Inflammatory macrophage treated with lipopolysaccharide for 1 hour (primary cell): ENCODE results near the gene MARK3.
"Not testable (repeated sequence)": the region's sequence is repeated elsewhere in the genome, so short reads cannot be mapped to it uniquely, and the experiment has no call there.

Source experiments
- DNase-seq, 2 donors: peaks; one replicate each; pipeline ENCODE4 v3.0.0-alpha.2; 2020 to 2022

MARK3 gene

DNA sequence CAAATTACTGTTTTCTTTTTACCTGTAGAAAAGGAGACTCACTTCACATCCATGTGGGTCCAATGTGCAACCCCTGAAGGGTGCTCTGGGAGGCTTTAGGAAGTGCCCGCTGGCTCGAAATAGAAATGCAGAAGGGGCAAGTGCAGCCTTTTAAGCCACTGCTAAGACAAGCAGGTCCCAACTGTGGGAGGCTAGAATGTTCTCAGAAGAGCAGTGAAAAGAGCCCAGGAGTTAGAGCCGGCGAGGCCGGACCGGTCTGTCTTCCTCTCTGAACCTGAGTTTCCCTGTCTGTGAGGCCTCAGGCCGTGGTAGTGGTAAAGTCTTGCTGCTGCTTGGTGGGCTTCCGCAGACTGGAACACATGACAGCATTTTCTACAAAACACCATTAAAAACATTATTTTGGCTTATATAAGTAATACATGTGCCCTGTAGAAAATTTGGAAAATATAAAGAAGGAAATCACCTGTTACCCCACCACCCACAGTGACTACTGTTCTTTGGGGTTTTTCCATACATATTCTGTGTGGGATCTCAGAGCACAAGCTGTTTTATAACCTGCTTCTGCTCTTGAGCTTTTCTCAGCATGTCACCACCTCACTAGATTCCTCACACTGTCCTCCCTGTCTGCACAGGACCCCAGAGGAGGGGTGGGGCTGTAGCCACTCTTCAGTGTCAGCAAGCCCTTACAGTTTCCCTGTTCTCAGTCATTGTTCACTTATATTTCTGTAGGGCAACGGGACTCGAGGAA lies 131.4 kb downstream of the MARK3 start:
- peak in 1 of 2 donors; percentile 44 for DNase-seq

DNA sequence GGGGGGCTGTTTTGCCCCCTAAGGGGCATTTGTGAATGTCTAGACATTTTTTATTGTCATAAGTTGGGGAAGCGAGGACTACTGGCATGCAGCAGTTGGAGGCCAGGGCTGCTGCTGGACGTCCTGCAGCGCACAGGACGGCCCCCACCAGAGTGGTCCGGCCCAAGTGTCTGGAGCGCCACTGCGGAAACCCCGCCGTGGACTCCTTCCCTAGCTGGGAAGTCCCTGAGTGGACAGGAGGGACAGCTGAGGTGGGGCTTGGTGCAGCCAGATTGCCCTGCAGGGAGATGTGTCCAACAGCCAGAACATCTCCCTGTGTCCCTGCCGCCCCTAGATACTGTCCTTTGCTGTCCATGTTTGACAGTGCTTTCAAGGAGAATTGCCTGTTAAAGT lies 132.0 kb downstream of the MARK3 start:
- DNase-seq = no peak

DNA sequence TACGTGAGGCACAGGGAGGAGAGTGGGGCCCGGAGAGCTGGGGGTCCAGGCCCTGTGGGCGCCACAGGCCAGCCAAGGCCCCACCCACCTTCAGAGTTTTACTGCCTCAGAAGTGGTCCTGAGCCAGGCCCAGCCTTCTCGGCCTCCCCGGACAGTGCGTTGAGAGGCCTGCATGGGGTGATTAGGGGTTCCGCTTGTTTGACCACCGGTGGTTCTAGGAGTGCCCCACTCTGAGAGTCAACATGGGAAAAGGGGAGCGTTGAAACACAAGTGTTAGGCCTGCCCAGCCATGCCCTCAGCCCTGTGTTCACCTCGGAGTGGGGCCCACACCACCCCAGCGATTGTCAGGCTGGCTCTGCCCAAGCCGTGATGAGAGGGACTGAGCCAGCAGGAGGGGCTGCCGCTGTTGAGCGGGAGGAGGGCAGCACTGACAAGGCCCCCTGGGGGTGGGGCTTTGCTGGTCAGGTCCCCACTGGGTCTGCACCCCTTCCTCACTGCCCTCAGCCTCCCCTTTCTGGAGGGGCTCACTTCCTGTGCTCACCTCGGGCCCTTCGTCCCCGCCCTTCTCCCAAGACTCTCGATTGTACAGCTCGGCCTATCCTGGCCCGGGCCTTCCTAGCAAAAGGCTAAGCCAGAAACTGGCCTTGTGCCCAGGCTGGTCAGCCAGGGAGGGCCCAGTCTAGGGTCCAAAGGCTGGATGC lies 132.7 kb downstream of the MARK3 start:
- DNase-seq = no peak

DNA sequence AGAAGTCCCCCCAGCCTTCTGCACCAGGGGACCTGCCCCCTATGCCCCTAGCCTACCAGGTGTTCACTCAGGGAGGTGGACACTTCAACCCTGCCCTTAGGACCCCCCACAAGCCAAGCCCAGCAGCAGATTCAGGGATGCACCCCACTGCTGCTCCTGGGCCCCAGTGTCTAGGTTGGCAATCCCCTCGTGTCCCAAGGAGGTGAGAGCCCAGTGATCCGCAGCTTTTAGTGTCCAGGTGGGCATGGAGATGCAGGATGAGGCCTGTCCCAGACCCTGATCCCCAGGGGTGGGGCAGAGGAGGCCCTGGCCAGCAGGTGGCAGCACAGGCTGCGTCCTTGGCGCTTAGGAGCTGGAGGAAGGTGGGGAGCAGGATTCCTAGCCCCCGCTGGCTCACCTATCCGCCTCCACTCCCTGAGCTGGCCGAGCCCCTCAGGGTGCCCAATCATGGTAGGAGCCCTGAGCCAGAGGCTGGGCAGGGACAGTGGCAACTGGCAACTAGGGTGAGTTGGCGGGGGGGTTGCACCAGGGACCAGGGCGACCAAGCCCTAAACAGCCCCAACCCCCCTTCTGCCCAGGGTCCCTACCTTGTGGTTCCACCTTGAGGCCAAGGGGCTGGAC lies 133.3 kb downstream of the MARK3 start:
- peak in 1 of 2 donors; percentile 60 for DNase-seq

DNA sequence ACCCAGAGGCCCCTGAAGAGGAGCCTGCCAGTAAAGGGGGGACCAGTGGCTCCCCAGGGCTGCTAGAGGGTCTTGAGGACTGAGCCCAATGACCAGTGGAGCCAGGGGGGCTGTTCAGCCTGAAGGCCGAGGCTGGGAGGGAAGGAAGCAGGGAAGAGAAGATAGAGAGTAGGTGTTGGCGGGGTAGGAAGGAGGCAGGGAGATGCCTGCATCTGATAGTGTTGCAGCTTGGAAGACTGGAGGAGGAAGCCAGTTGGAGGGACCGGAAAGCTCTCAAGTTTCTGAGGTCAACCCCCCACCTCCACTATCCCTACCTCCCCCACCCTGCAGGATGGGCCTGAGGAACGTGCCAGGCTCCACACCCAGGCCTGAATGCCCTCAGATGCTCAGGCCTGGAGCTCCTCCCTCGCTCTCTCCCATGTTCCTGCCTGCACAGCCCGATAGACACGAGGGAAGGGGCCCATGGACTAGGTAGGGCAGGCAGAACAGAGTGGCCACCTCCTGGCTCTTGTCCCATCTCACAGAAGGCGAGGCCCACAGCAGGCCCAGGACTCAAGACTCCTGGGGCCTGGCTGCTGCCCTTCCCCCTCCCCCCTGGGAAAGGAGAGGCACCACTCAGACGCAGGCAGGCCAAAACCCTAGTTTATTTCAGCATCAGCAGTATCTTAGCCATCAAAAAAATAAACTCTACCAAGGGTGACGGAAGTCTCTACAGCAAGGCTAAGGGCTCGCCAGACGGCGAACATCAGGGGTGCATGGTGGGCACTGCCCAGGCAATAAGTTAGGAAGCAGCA lies 134.0 kb downstream of the MARK3 start:
- no peak for DNase-seq

DNA sequence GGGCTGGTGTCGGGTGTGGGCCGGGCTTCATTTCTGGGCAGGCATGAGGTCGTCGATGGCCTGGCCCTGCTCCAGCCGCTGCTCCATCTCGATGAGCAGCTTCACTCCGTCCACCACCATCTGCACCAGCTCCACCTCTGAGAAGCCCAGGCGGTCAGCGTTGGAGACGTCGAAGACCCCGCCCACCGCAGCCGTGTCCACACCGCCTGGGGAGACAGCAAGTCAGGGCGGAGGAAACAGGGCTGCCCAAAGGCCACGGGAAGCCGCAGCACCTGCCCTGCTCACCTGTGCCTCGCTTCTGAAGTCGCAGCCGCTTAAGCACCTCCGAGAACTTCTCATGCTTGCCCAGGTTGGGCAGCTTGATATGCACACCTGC lies 134.6 kb downstream of the MARK3 start:
- DNase-seq = no peak

DNA sequence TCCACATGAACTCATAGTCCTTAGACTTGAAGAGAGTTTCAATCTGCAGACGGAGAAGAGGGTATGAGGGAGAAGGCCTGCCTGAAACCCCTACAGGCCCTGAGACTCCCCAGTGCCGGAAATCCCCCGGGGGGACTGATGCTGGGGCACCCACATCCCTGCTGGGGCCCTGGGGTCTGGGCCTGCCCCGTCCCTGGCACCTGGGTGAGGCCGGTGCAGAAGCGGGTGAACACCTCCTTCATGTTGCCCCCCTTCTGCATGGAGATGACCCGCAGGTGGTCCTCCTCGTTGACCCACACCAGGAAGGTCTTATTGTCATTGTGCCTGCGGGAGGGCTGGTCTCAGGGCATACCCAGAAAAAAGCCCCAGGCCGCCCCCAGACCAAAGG lies 135.0 kb downstream of the MARK3 start:
- no peak for DNase-seq

DNA sequence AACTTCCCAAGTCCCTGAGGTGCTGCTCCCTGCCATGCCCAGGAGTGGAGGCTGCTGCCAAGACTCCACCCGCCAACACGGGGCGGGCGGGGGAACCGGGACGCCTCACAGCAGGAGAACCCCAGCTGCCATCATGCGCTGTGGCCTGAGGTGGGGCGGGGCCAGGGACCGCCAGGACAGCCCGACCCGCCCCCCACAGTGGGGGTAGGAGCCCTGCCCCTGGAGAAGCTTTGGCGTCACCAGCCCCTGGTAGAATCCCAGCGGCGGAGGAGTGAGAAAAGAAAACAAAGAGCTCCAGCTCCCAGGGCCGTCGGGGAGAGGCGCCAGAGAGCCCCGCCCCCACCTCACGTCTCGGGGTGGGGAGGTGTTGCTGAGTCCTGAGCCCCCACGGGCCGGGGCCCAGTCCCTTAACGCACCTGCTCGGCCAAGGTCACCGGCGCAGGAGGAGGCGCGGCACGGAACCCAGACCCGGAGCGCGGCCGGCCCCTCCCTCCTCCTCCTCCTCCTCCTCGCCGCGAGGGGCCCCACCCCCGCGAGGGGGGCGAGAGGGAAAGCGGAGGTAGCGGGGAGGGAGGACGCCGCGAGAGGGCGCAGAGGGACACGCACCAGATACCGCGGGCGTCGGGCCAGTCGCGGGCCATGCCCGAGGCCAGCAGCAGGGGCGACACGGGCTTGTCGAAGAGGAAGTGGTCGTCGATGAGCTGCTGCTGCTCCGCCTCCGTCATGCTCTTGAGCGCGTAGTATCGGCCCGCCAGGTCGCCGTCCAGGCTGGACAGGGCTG lies 135.6 kb downstream of the MARK3 start:
- DNase-seq = peak; percentile 64 to 93

DNA sequence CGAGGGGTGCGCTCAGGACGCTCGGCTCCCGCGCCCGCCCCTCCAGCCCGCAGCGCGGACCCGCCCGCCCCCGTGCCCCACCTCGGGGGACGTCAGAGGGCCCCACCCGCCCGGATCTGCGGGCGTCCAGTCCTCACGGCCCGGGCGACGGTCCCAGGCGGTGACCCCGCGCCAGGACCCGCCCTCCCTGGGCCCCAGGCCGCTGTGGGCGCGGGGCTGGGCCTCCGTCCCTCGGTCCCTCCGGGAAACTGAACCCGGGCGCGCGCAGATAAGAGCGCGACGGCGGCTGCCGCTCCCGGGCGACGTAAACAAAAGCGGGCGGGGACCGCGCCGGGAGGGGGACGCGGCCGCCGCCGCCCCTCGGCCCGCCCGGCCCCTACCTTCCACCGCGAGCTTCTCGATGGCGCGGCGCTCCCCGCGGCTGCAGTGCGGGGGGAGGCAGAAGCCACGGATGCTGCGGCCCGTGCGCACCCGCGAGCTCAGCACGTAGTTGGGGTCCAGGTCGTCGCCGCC lies 136.3 kb downstream of the MARK3 start:
- DNase-seq = no peak

DNA sequence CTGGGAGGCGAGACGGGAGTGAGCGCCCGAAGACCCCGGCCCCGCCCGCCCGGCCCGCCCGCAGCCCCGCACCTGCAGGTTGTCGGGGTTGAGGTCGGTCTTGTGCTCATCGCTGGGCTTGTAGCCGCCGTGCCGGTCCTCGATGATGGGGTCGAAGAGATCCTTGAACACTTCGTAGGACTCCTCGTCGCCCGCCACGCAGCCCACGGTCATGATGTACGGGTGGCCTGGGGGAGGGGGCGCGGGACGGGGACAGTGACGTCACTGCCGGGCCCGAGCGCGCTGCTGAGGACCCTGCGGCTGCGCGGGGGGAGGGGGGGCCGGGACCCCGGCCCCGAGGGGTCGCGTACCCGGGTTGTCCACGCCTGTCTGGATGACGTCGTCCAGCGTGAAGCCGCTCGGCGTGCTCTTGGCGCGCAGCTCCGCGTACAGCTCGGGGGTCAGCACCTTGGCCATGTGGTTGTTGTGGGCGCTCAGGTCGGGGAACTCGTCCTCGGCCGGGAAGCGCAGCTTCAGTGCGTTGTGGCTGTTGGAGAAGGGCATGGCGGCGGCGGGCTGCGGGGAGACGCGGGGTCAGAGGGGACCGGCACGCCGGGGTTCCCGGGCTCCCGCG lies 136.8 kb downstream of the MARK3 start:
- no peak for DNase-seq

DNA sequence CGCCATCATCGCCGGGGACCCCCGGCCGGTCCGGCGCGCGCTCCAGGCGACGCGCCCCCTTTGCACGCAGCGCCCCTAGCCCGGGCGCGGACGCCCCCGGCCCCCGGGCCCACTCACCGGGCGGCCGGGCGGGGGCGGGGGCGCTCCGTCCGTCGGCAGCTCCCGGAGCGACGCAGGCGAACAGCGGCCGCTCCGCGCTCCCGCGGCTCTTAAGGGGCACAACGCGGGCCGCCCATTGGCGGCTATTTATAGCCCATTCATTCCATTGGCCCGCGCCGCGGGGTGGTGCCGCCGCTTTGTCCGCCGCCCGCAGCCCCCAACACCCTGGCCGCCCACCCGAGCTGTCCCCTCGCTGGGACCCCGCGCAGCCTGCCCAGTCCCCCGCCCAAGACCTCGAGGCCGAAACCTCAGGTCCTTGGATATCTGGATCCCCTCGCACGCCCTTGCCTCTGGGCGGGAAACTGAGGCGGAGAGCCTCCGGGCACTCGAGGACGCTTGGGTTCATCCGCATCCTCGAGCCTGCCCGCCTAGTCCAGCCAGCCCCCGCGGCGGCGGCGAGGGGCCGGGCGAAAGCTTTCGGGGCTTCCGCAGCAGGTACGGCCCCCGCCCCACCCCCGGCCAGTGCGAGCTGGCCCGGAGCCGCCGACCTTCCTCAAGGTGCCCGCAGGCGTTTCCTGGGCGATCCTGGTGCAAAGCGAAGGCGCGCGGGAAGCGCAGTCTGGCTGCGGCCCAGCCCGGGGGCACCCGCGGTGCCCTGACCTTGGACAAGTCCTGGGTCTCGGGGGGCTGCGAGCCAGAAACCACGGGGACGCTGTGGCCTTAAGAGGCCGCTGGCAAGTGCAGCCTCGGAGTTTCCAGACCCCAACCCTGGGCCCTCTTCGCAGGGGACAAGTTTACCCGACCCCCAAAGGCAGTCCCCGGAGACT lies 137.7 kb downstream of the MARK3 start, which contains the start of gene CKB:
CKB (minus strand) TSS at position 182 of the 926 bp plus-strand sequence. CDS start 337 bp downstream, outside the sequence.
- peak; percentile 26 to 51 for DNase-seq

DNA sequence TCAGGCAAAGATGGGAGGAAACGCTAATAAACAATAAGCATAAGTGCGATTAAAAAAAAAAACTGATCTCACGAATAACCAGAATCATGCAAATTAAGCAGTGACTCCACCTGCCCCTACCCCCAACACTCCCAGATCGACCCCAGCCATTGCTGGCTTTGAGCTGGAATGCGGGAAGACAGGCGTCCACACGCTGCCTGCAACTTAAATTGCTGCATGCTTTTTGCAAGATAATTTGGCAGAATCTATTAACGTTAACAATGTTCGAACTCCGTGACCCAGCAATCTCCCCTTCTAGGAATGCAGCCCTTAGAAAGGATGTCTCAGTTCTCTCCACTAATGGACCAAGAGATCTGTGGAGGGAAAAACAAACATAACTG lies 138.3 kb downstream of the MARK3 start:
- DNase-seq = no peak

DNA sequence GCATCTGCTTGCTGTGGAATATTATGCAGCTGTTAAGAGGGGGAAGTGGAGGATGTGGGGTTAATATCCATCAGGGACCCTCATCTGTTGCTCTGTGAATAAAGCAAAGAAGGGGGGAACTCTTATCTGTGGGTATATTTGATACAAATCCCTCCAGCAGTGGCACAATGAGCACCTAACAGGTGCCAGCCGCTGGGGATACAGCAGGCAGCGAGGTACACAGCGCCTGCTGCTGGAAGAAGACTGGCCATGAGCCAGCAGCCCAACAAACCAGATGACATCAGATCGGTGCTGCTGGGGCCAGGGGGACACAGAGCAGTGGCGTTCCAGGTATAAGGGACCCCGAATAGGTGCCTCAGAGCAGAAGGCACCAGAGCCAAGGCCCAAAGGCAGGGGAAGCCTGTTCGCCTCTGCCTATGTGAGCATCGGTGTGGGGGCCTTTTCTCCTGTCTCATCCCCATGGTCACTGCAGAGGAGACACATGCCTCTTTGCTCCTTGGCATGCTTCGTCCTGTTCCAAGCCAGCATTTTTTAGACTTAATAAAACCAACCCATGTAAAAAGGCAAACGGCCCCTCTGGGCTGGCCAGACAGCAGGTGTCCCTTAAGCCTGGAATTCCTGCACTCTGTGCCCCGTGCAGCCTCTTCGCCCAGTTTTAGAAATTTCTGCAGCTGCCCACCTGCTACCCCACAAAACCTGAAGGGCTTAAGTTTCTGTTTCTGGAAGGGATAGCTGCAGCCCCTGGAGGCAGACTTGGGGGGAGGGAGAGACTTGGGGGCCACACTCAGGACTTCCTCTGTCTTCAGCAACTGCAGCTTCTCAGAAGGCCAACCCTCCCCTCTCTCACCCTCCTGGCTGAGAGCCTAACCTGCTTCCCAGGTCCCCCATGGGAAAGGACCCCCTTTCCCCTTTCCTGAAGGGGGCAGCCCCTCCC lies 139.1 kb downstream of the MARK3 start:
- no peak for DNase-seq

DNA sequence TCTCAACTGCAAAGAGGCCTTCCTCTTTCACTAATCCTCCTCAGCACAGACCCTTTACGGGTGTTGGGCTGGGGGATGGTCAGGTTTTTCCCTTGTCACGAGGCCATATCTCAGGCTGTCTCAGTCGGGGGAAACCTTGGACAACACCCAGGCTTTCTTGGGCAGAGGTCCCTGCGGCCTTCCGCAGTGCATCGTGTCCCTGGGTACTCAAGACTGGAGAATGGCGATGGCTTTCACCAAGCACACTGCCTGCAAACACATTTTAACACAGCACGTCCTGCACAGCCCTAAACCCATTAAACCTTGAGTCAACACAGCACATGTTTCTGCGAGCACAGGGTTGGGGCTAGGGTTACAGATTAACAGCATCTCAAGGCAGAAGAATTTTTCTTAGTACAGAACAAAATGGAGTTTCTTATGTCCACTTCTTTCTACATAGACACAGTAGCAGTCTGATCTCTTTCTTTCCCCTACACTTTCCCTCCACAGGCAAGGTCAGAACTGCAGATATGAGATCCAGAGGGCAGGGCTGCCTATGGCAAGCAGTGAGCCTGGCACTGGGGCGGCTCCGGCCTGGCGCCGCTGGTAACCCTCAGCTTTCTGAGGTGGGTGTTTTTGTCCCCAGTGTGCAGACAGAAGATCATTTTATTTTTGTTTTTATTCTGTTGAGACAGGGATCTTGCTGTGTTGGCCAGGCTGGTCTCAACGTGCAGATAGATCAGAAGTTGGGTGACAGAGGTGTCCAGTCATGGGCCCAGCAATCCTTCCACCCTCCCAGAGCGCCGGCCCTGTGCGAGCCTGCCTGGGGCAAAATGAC lies 140.4 kb downstream of the MARK3 start:
- DNase-seq = not testable (repeated sequence)

DNA sequence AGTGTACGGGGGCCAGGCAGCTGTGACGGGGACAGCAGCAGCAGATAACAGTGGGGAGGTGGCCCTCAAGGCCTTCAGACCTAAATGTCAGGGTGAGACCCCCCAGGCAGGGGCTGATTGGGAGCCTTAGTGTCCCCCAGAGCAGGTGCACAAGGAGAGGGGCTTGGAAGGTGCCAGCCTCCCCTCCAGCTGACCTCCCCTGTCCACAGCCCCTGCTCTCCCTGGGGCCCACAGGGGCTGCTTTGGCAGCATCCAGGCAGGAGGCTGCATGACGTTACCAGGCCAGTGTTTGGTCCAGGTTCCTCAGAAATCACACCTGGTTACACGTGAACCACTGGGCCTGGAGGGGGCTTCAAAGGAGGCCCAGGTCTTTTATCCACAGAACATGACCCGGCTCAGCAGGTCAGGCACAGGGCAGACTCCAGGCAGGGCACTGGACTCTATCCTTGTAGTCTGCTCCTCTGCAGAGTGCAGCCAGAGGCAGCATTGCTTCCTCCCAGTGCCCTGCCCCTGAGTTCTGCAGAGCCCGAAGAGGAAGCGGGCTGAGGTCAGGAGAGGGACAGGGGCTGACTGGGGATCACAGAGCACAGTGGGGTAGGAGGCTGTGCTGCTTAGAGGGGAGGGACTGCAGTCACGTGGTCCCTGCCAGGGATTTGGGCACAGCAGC lies 141.2 kb downstream of the MARK3 start:
- peak; percentile 32 to 47 for DNase-seq

DNA sequence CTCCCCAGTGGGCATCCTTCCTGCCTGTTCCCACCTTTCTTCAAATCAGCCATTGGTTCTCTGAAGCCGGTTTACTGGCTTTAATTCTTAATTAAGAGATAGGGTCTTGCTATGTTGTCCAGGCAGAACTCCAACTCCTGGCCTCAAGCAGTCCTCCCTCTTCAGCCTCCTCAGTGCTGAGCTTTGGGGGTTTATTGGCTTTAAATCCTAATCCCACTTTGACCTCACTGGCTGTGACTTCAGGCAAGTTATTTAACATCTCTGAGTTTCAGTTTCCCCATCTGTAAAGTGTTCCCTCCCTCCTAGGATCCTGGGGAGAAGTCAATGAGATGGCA lies 141.7 kb downstream of the MARK3 start:
- DNase-seq = no peak

DNA sequence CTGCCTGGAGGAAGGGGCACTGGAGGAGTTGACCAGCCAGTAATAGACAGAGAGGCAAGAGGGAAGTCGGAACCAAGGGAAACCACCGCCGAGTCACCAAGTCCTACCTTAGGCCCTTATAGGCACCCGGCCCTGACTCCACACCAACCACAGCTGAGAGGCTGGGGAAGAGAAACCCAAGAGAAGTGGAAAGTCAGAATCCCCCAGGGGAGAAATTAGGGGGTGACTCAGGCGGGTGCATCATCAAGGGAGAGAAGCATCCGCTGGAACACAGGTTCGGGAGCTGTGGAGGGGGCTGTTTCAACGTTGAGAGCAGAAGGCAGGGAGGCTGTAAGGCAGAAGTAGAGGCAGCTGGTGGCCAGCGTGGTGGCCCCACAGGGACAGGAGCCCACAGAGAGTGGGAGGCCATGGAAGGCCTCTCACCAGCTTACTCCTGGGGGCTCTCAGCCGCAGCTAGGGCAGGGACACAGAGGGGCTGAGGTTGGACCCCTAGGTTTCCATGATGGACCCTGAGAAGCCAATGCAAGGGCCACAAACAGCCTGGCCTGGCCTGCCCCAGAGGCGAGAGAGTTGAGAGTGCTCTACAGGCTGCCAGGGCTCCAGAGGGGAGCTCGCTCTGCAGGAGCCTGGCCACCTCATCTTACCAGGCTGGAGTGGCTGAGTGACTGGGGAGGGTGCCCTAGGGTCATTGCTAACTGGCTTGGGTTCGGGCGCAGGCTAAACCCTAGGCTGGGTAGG lies 142.4 kb downstream of the MARK3 start:
- DNase-seq = peak; percentile 70 to 83
